OCI-LY7 (cell line): Measurements from ENCODE around the gene FOXO3. TPM values are rescaled to one million over a fixed set of nuclear protein-coding genes. Genes with fewer than 3 reads are reported as not detected.

Experiments used
- Bru-seq: library from RNA; stranded (reverse); fragments of 400-500 nt; gene quantifications from one replicate; lab custom pipeline; 2021; lab: Mats Ljungman, UMichigan
- BruChase-seq, 2 experiments: library from RNA; stranded (reverse); fragments of 400-500 nt; gene quantifications; one replicate each; lab custom pipeline; 2021; lab: Mats Ljungman, UMichigan
- BruUV-seq: library from RNA; stranded (reverse); fragments of 400-500 nt; replicated peaks from 2 replicates; lab custom pipeline; 2021; lab: Mats Ljungman, UMichigan
- CTCF ChIA-PET: fragments of 300-600 bp; sonication (Branson Sonifier 250); formaldehyde crosslinking; loops from one replicate; lab custom pipeline; 2022; ENCODE audit warnings: antibody characterized with exemption; ENCODE audit not compliant: unreplicated experiment; lab: Charles Lee
- POLR2A ChIA-PET: fragments of 300-600 bp; sonication (Branson Sonifier 250); formaldehyde crosslinking; loops from one replicate; lab custom pipeline; 2022; ENCODE audit warnings: antibody characterized with exemption; lab: Charles Lee
- DNase-seq: peaks from one replicate; pipeline ENCODE4 v3.0.0-alpha.2; 2015; ENCODE audit warnings: low spot score
- H2AFZ ChIP-seq: fragments of 200-600 bp; sonication (generic), shearing (Covaris generic); 2 replicates; pipeline ENCODE4 v1.6.1; 2014; ENCODE audit warnings: mild to moderate bottlenecking, antibody characterized with exemption, low read length, moderate library complexity
- H3K27ac ChIP-seq: fragments of 200-600 bp; sonication (generic); 2 replicates; pipeline ENCODE4 v1.5.1; 2014; ENCODE audit warnings: mixed run types, low read depth, mild to moderate bottlenecking, moderate library complexity, low read length, inconsistent platforms; ENCODE audit not compliant: poor library complexity, severe bottlenecking
- H3K36me3 ChIP-seq: fragments of 200-600 bp; sonication (generic); 2 replicates; pipeline ENCODE4 v1.6.1; 2014; ENCODE audit warnings: mild to moderate bottlenecking, antibody characterized with exemption, low read length, moderate library complexity, mixed read lengths; ENCODE audit not compliant: insufficient read depth
- H3K4me1 ChIP-seq: fragments of 200-600 bp; sonication (generic); 2 replicates; pipeline ENCODE4 v1.5.1; 2014; ENCODE audit warnings: mild to moderate bottlenecking, low read length; ENCODE audit not compliant: insufficient read depth, poor library complexity, severe bottlenecking
- H3K4me2 ChIP-seq: fragments of 200-600 bp; sonication (generic); 2 replicates; pipeline ENCODE4 v1.6.1; 2014; ENCODE audit warnings: mild to moderate bottlenecking, low read length
- H3K4me3 ChIP-seq: fragments of 200-600 bp; sonication (generic); 2 replicates; pipeline ENCODE4 v1.5.1; 2014; ENCODE audit warnings: mild to moderate bottlenecking, low read depth, low read length; ENCODE audit not compliant: poor library complexity, severe bottlenecking
- H3K79me2 ChIP-seq: fragments of 200-600 bp; sonication (generic); 2 replicates; pipeline ENCODE4 v1.6.1; 2016; ENCODE audit warnings: low read depth, mild to moderate bottlenecking, low read length, moderate library complexity, mixed read lengths; ENCODE audit not compliant: insufficient read depth
- H3K9me2 ChIP-seq: fragments of 200-600 bp; sonication (generic); 2 replicates; pipeline ENCODE4 v1.6.1; 2016; ENCODE audit warnings: mild to moderate bottlenecking, low read length, mixed read lengths; ENCODE audit not compliant: insufficient read depth
- H3K9me3 ChIP-seq: fragments of 200-600 bp; sonication (generic); 2 replicates; pipeline ENCODE4 v1.6.1; 2014; ENCODE audit warnings: mild to moderate bottlenecking, mixed run types, low read length, mixed read lengths
- H4K20me1 ChIP-seq: fragments of 200-600 bp; sonication (generic); 2 replicates; pipeline ENCODE4 v1.6.1; 2014; ENCODE audit warnings: mild to moderate bottlenecking, antibody characterized with exemption, low read length, moderate library complexity, mixed read lengths; ENCODE audit not compliant: insufficient read depth
- CTCF ChIP-seq: fragments of 200-600 bp; sonication (generic); conservative IDR thresholded peaks from 2 replicates; pipeline ENCODE4 v1.5.1; 2014; ENCODE audit warnings: mild to moderate bottlenecking, antibody characterized with exemption, low read length, moderate library complexity, mixed read lengths
- EZH2phosphoT487 ChIP-seq: fragments of 200-600 bp; sonication (generic); IDR thresholded peaks from 2 replicates; pipeline ENCODE4 v1.6.1; 2018; ENCODE audit warnings: low read depth, borderline replicate concordance, mild to moderate bottlenecking, mixed run types, antibody characterized with exemption, low read length, moderate library complexity, mixed read lengths
- intact Hi-C: fragments of 100-400 bp; cut with micrococcal nuclease; formaldehyde crosslinking; loops from one replicate; pipeline ENCODE4 v1.10.0; 2022; ENCODE audit not compliant: unreplicated experiment
- long read RNA-seq: library from polyadenylated mRNA; stranded (forward); transcript quantifications from one replicate; pipeline ENCODE4 v2.0.0, GENCODE V29; 2022
- total RNA-seq, 2 experiments: library from RNA; depleted of rRNA in 1 of 2; stranded (reverse); fragments of >200 nt in 1 of 2; shearing (Covaris generic) in 1 of 2; gene quantifications; 2 replicates each; pipeline ENCODE4 v1.2.3, GENCODE V29; 2014 to 2022

The FOXO3 gene
- total RNA-seq (2014; rRNA removed; shearing (Covaris generic)) (3.0 and 3.8 TPM in 2 replicates), total RNA-seq (2022) (9.4 and 9.9 TPM in 2 replicates), Bru-seq, nascent RNA (percentile 67 among the genes with signal in this experiment), BruChase-seq, experiment 1, labeled RNA remaining after a 6-hour chase (percentile 64 among the genes with signal in this experiment), BruChase-seq, experiment 2, labeled RNA remaining after a 2-hour chase (percentile 62 among the genes with signal in this experiment)
- long read RNA-seq, full-length matches to known transcripts: 22 of 42 reads
- long read RNA-seq, partial matches to known transcripts: 16 of 42 reads
- long read RNA-seq, other reads (novel, unspliced or antisense): 4 of 42 reads

GRCh38 chr6:108560463-108561308 is at the start of gene FOXO3:
TSS of gene FOXO3 (plus strand) at chr6:108560917. CDS start at chr6:108561209, 292 bp downstream.
- Histone ChIP-seq H3K4me2 (peak within 1 kb of the TSS; percentile 94), H4K20me1 (peaks cover 24% of the 10 kb centered on the region), H3K4me3 (peak within 1 kb of the TSS; percentile 91), H3K36me3 (no peaks in the 10 kb centered on the region; the same call in 1 of the 2 replicates), H3K27ac (no peak within 1 kb of the TSS), H2AFZ (peak within 1 kb of the TSS; percentile 54; the same call in 1 of the 2 replicates), H3K9me3 (no peaks in the 10 kb centered on the region), H3K9me2 (no peaks in the 10 kb centered on the region), H3K4me1 (peaks cover 32% of the 10 kb centered on the region), H3K79me2 (no peaks in the 10 kb centered on the region; the same call in 1 of the 2 replicates)
- POLR2A ChIA-PET: interaction anchor here (0.6 to 1.5 kb wide), 2 partner anchors 116 to 220 kb away, joined by 3 read pairs; no protein-coding TSS in a partner anchor
- intact Hi-C loops: loop anchor here (1.0 kb wide), 1 partner anchor 275 kb away; no protein-coding TSS in a partner anchor
- no peak for TF ChIP-seq CTCF
- no peak for TF ChIP-seq EZH2phosphoT487
- no TSS peak for BruUV-seq
- CTCF ChIA-PET: no interaction called here
- DNase-seq: peak; percentile 48

- H3K9me2 ChIP-seq: no peaks in the 10 kb centered on the region
- no peaks in the 10 kb centered on the region for H3K36me3 ChIP-seq
- H3K4me3 ChIP-seq: no peak overlapping the region
- BruUV-seq: no TSS peak
- no peaks in the 10 kb centered on the region for H3K4me1 ChIP-seq
- POLR2A ChIA-PET: interaction anchor here (0.9 kb wide), 1 partner anchor 326 kb away, joined by 5 read pairs; no protein-coding TSS in a partner anchor
- no peaks in the 10 kb centered on the region for H4K20me1 ChIP-seq
- peak; percentile 43 for DNase-seq
- H3K4me2 ChIP-seq: no peak overlapping the region
- no peak overlapping the region for H3K27ac ChIP-seq
- no peak for TF ChIP-seq EZH2phosphoT487
- TF ChIP-seq CTCF: peak; percentile 81
- intact Hi-C loops: no loop called here
- no peaks in the 10 kb centered on the region for H3K79me2 ChIP-seq
- CTCF ChIA-PET: no interaction called here
- H3K9me3 ChIP-seq: peaks cover 3% of the 10 kb centered on the region; the same call in 1 of the 2 replicates
- H2AFZ ChIP-seq: no peak overlapping the region
Observed at GRCh38 chr6:108518714-108519576, 41.8 kb upstream of the FOXO3 start.
